ENCODE data around the gene ZSCAN30.

ZSCAN30 gene

GRCh38 chr18:35290094-35290735 lies at the start of gene ZSCAN30:
Gene ZSCAN30, minus strand, starts transcription at chr18:35290229. Its CDS starts 25,877 bp downstream, at chr18:35264352.
- DNase-seq (ENCODE audit: low read depth) = peak; percentile 94

- DNase-seq (ENCODE audit: low read depth) = peak; percentile 11
These were observed 47.3 kb upstream of the ZSCAN30 start for GRCh38 chr18:35337286-35337685.

- no peak for DNase-seq (ENCODE audit: low read depth)
These were observed 45.8 kb upstream of the ZSCAN30 start for GRCh38 chr18:35335866-35336265.

- peak; percentile 60 for DNase-seq (ENCODE audit: low read depth)
These were observed 44.8 kb upstream of the ZSCAN30 start for GRCh38 chr18:35334821-35335220.

GRCh38 chr18:35334212-35334611 lies 44.2 kb upstream of the ZSCAN30 start:
- DNase-seq (ENCODE audit: low read depth) = no peak

- no peak for DNase-seq (ENCODE audit: low read depth)
These were observed 41.5 kb upstream of the ZSCAN30 start for GRCh38 chr18:35331367-35332087.

GRCh38 chr18:35328868-35329267 lies 38.8 kb upstream of the ZSCAN30 start:
- DNase-seq (ENCODE audit: low read depth) = no peak

GRCh38 chr18:35326695-35327387 lies 36.8 kb upstream of the ZSCAN30 start:
- DNase-seq (ENCODE audit: low read depth) = no peak

- DNase-seq (ENCODE audit: low read depth) = peak; percentile 83
These were observed 35.1 kb upstream of the ZSCAN30 start for GRCh38 chr18:35324926-35325655.

GRCh38 chr18:35322486-35323458 lies 32.7 kb upstream of the ZSCAN30 start:
- peak; percentile 30 for DNase-seq (ENCODE audit: low read depth)

- DNase-seq (ENCODE audit: low read depth) = peak; percentile 67
These were observed 21.5 kb upstream of the ZSCAN30 start for GRCh38 chr18:35311496-35311895.

GRCh38 chr18:35306588-35307250 lies 16.7 kb upstream of the ZSCAN30 start:
- DNase-seq (ENCODE audit: low read depth) = peak; percentile 1

- DNase-seq (ENCODE audit: low read depth) = no peak
These were observed 13.6 kb upstream of the ZSCAN30 start for GRCh38 chr18:35303610-35304009.

GRCh38 chr18:35296060-35296459 lies 6.0 kb upstream of the ZSCAN30 start:
- no peak for DNase-seq (ENCODE audit: low read depth)

GRCh38 chr18:35291166-35291565 lies 1.1 kb upstream of the ZSCAN30 start:
- no peak for DNase-seq (ENCODE audit: low read depth)

GRCh38 chr18:35289727-35290093 lies 319 bp downstream of the ZSCAN30 start:
- DNase-seq (ENCODE audit: low read depth) = no peak

GRCh38 chr18:35289293-35289692 lies 736 bp downstream of the ZSCAN30 start:
- DNase-seq (ENCODE audit: low read depth) = peak; percentile 44

- no peak for DNase-seq (ENCODE audit: low read depth)
These were observed 5.2 kb downstream of the ZSCAN30 start for GRCh38 chr18:35284841-35285240.

- DNase-seq (ENCODE audit: low read depth) = no peak
These were observed 5.9 kb downstream of the ZSCAN30 start for GRCh38 chr18:35283923-35284794.

GRCh38 chr18:35282353-35282752 lies 7.7 kb downstream of the ZSCAN30 start:
- DNase-seq (ENCODE audit: low read depth) = peak; percentile 93
